RWPE2 (cell line): Measurements from ENCODE around the gene GOLT1B.

Experiments
- ATAC-seq: fragments of 200-7000 bp; cut with Tn5 transposase; 3 replicates; pipeline ENCODE4 v1.9.1; 2021; ENCODE audit warnings: low read depth
- DNase-seq: peaks from one replicate; pipeline ENCODE4 v3.0.0-alpha.2; 2020; ENCODE audit warnings: low spot score
- H3K27ac ChIP-seq: fragments of 450-650 bp; 2 replicates; pipeline ENCODE4 v1.5.1; 2017; ENCODE audit warnings: mild to moderate bottlenecking; ENCODE audit not compliant: poor library complexity, severe bottlenecking
- H3K27me3 ChIP-seq: fragments of 250-450 bp; sonication (Bioruptor Pico); 2 replicates; pipeline ENCODE4 v1.5.1; 2021; ENCODE audit warnings: mild to moderate bottlenecking, moderate library complexity; ENCODE audit not compliant: insufficient read depth, poor library complexity, severe bottlenecking
- H3K36me3 ChIP-seq: fragments of 250-450 bp; sonication (Bioruptor Pico); 2 replicates; pipeline ENCODE4 v1.5.1; 2020; ENCODE audit warnings: low read depth, mild to moderate bottlenecking, moderate library complexity
- H3K4me1 ChIP-seq: fragments of 250-450 bp; sonication (Bioruptor Pico); 2 replicates; pipeline ENCODE4 v1.5.1; 2021; ENCODE audit warnings: mild to moderate bottlenecking, moderate library complexity; ENCODE audit not compliant: insufficient read depth, poor library complexity, severe bottlenecking
- H3K4me3 ChIP-seq: fragments of 250-450 bp; sonication (Bioruptor Pico); 2 replicates; pipeline ENCODE4 v1.5.1; 2021; ENCODE audit warnings: mild to moderate bottlenecking, moderate library complexity; ENCODE audit not compliant: severe bottlenecking
- H3K9me3 ChIP-seq: fragments of 250-450 bp; sonication (Bioruptor Pico); 2 replicates; pipeline ENCODE4 v1.5.1; 2021; ENCODE audit warnings: mild to moderate bottlenecking, moderate library complexity; ENCODE audit not compliant: severe bottlenecking
- TF ChIP-seq, protein P1 (sequence below): fragments of 450-650 bp; IDR thresholded peaks from one replicate; pipeline ENCODE4 v1.5.1; 2017; ENCODE audit warnings: mild to moderate bottlenecking, moderate library complexity; ENCODE audit not compliant: poor library complexity, severe bottlenecking

Gene GOLT1B

DNA sequence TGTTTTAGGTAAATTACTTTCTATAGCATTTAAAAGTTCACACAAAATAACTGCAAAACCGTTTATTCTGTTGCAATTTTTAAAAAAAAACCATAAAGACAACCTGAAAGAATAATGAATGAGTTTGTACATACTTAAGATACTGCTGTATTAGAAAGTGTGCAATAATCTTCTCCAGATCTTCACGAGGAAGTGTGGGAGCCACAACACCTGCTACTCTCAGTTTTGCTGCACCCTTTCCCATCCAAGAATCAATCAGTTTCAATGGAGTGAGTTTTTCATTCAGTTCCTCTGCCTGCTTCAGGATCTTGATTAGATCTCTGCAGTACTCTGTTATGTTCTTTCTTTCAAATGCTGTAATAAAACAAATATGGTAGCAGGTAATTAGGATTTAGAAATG is 30.3 kb upstream of the GOLT1B start:
- ATAC-seq (no peak), DNase-seq (no peak)
- H3K9me3 ChIP-seq: no peaks in the 10 kb centered on the region
- H3K27me3 ChIP-seq: no peaks in the 10 kb centered on the region
- TF ChIP-seq, protein P1, sequence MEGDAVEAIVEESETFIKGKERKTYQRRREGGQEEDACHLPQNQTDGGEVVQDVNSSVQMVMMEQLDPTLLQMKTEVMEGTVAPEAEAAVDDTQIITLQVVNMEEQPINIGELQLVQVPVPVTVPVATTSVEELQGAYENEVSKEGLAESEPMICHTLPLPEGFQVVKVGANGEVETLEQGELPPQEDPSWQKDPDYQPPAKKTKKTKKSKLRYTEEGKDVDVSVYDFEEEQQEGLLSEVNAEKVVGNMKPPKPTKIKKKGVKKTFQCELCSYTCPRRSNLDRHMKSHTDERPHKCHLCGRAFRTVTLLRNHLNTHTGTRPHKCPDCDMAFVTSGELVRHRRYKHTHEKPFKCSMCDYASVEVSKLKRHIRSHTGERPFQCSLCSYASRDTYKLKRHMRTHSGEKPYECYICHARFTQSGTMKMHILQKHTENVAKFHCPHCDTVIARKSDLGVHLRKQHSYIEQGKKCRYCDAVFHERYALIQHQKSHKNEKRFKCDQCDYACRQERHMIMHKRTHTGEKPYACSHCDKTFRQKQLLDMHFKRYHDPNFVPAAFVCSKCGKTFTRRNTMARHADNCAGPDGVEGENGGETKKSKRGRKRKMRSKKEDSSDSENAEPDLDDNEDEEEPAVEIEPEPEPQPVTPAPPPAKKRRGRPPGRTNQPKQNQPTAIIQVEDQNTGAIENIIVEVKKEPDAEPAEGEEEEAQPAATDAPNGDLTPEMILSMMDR: no peak
- H3K4me1 ChIP-seq: no peaks in the 10 kb centered on the region
- no peak overlapping the region for H3K27ac ChIP-seq
- H3K4me3 ChIP-seq: no peak overlapping the region
- H3K36me3 ChIP-seq: peaks cover 32% of the 10 kb centered on the region

DNA sequence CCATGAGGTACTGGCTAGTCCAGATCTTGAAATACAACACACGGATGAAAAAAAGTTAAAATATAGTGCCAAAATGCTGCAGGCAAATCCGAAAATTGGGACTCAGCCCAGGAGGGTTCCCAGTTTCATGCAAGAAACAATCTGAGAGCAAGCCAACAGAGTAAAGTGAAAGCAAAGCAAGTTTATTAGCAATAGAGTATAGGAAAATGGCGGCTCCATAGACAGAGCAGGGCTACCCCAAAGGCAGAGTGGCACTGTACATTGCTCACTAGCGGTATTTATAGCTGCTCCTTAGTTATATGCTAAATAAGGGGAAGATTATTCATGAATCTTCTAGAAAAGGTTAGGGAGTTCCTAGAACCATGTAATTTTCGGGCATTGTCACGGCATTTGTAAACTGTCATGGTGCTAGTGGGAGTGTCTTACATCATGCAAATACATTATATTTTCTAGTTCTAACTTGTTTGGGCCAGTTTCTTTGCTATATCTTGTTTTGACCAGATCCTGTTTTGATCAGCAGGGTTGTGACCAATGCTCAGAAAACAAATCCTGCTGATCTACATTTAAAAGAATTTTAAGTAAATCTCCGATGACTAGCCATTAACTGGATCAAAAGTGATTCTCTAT is 29.3 kb upstream of the GOLT1B start:
- H3K36me3 ChIP-seq: peaks cover 39% of the 10 kb centered on the region
- H3K4me1 ChIP-seq: no peaks in the 10 kb centered on the region
- no peaks in the 10 kb centered on the region for H3K27me3 ChIP-seq
- no peak overlapping the region for H3K4me3 ChIP-seq
- H3K27ac ChIP-seq: no peak overlapping the region
- TF ChIP-seq, protein P1: no peak
- no peak for DNase-seq
- ATAC-seq: no peak
- no peaks in the 10 kb centered on the region for H3K9me3 ChIP-seq

DNA sequence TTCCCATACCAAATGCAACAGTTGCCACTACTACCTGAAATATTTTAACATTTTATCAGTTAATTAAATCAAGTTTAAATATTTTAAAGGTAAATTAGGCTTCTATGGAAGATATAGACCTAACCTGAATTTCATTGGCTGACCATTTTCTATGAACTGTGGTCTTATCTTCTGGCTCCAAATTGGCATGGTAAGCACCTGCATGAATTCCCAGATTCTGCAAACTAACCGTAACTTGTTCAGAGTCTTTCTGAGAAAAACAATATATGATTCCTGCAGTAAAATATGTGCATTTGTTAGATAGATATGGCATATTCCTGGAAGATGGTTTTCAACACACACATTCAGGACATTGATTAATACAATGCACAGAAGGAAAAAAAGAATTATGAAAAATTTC is 26.0 kb upstream of the GOLT1B start:
- TF ChIP-seq, protein P1: no peak
- DNase-seq: no peak
- Histone ChIP-seq H3K4me3 (no peak overlapping the region), H3K27ac (no peak overlapping the region), H3K9me3 (no peaks in the 10 kb centered on the region), H3K27me3 (no peaks in the 10 kb centered on the region), H3K4me1 (no peaks in the 10 kb centered on the region), H3K36me3 (peaks cover 39% of the 10 kb centered on the region)
- no peak for ATAC-seq

DNA sequence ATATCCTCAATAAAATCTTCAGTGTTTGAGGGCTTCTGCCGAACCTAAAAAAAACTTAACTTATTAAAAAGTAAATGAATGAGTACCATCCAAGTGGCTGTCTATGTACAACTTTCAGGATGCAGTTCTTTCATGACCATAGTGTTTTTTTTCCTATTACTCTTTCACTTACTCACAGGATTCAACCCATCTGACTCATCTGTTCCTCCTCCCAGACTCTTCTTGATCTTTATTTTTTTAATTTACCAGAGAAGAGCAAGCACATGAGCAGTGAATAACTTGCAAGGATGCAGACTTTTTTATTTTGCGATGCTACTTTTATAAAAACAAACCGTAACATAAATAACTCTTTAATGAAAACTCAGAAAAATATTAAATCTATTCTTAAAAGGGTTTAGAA is 24.6 kb upstream of the GOLT1B start:
- no peaks in the 10 kb centered on the region for H3K27me3 ChIP-seq
- no peak overlapping the region for H3K27ac ChIP-seq
- H3K36me3 ChIP-seq: peaks cover 33% of the 10 kb centered on the region
- no peak overlapping the region for H3K4me3 ChIP-seq
- H3K9me3 ChIP-seq: no peaks in the 10 kb centered on the region
- ATAC-seq: no peak
- no peaks in the 10 kb centered on the region for H3K4me1 ChIP-seq
- TF ChIP-seq, protein P1: no peak
- DNase-seq: no peak

DNA sequence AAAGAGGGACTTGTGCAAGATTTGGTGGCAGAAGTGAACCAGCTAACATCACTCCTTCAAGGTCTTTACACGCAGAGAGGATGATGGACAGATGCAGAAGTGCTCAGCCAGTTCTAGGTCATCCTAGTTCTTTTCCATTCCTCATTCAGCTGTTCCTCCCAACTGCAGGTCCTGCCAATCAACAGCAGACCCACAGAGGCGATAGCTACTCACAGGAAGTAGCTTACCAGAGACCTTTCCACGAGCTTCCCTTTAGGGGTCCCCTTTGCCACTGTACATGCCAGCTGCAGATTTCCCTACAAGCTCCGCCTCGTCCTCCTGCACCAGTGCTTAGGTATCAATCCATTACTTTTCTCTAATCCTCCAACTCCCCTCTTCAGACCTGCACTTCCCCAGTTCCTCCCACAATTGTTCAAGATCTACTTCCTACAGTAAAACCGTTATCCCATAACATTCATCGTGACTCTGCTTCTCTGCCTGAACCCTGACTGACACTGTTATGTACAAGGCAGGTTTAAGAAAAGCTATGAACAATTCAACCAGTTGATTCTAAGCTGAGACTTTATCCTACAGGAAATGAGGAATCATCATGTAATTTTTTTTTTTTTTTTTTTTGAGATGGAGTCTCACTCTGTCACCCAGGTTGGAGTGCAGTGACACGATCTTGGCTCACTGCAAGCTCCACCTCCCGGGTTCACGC is 22.7 kb upstream of the GOLT1B start:
- Histone ChIP-seq H3K4me1 (no peaks in the 10 kb centered on the region), H3K4me3 (no peak overlapping the region), H3K27ac (no peak overlapping the region), H3K9me3 (no peaks in the 10 kb centered on the region), H3K27me3 (no peaks in the 10 kb centered on the region), H3K36me3 (peaks cover 24% of the 10 kb centered on the region)
- TF ChIP-seq, protein P1: no peak
- DNase-seq (no peak), ATAC-seq (no peak)
